NK-92 treated with Interleukin-12 subunit alpha and Interleukin-12 subunit beta, amount 100 ng/mL, for 24 hours (cell line): ENCODE data around the gene PHLDA1.

Experiments
- DNase-seq: peaks from one replicate; lab custom pipeline; 2025; lab: John Stamatoyannopoulos, UW

Gene PHLDA1

GRCh38 chr12:76031414-76032042, at the start of gene PHLDA1:
Gene PHLDA1, minus strand, starts transcription at chr12:76031776.
- DNase-seq = peak; percentile 91

DNA sequence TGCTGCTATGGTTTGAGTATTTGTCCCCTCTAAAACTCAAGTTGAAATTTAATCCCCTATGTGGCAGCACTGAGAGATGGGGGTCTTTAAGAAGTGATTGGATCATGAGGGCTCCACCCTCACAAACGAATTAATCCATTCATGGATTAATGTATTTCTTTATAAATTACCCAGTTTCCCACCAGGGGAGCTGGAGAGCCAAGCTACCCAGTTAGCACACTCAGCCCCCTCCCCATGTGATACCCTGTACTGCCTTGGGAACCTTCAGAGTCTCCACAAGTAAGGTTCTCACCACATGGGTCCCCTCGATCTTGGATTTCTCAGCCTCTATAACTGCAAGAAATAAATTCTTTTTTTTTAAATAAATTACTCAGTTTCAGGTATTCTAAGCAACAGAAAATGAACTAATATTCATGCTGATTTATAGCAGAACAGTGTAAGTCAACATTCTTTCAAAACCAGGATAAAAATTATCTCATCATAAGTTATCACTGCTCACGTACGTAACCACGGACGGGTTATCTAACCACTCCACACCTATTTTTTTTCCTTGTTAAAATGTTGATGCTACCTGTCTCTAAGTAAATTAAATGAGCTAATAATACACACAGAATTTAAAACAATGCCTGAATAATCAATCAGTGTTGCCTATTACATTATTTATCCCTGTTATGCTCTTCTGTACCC, 49.3 kb upstream of the PHLDA1 start:
- DNase-seq = no peak

- DNase-seq = no peak
These were observed 48.6 kb upstream of the PHLDA1 start for GRCh38 chr12:76080017-76080728.

DNA sequence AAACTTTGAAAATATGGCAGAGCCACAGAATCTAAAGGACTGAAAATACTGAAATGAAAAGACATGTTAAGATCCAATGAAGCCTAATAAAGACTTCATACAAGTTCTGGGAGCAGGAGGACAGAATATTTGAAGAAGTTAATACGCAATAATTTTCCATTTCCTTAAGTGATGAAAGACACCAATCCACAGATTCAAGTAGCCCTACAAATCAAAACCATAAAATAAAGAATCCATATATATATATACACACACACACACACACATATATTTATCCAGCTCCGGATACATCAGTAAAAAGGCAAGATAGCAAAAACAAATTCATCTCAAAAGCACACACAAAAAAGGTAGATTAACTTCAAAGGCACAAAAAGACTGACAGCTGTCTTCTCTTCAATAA, 47.2 kb upstream of the PHLDA1 start:
- DNase-seq = no peak

DNA sequence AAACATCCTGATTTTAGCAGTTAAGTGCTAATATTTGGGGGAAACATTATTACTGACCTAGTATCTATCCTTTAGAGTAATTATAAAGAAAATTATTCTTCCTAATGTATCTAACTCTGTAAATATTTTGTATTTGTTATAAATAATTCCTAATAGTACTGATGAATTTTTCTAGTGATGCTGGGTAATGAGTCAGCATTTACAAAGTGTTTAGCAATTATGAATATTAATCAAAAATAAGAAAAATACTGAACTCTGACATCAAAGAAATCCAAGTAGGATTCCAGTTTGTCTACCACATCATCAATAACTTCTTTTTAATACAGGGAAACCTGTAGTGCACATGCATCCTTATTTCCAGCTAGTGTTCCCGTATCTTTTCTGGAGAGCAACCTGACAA, 43.9 kb upstream of the PHLDA1 start:
- no peak for DNase-seq

DNA sequence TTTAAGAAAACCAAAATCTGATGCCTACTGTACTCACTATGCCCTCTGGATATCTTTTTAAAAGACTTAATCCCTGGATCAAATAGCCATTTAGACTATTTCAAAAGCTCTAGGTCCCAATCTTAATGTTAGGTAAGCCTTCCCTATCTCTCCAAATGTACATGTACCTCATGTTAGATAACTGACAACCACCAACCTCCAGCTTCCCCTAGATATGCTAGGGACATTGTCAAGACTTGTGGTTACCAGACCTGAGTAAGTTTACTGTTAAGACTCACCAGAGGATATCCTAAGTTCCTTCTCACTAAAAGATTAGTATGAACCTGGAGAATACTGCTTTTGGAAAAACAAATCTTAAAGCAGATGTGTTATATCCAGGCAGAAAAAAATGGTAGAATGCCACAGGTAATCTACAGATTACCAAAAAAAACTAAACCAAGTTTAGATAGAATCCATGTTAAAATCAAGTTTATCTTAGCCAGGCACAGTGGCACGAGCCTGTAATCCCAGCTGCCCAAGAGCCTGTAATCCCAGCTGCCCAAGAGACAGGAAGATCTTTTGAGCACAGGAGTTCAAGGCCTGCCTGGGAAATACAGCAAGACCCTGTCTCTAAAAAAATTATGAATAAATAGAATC, 43.2 kb upstream of the PHLDA1 start:
- no peak for DNase-seq

DNA sequence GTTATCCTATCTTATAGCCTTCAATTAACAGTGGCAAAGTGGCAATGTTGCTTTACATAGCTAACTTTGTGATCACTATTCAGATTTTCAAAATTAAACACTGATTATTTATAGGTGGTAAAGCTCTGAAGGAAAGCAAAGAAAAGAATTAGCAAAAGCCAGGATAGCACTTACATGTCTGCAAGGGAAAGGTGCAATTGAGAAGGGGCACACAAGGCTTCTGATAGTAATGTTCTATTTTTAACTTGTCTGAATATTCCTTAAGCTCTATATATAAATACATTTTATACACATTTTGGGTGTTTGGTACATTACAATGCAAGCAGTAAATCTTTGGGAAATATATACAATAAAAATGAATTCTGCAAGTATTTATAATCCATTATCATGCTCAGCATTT, 42.0 kb upstream of the PHLDA1 start:
- no peak for DNase-seq

GRCh38 chr12:76072568-76072967, 41.0 kb upstream of the PHLDA1 start:
- no peak for DNase-seq

DNA sequence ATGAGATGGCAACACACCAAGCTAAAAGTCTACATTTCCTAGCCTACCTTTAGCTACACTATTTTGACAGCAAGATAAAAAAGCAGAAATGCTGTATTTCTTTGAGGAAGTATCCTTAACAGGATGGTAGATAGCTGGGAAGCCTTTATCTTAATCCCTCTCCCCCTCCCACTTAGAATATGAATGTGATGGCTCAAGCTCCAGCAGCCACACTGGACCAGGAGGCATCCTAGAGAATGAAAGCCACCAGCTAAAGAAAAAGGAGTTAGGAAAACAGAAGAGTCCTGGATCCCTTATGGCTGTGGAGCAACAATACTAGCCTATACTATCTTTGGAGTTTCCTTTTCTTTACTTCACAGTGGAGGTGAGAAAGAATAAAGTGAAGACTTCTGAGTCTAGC, 37.8 kb upstream of the PHLDA1 start:
- no peak for DNase-seq

DNA sequence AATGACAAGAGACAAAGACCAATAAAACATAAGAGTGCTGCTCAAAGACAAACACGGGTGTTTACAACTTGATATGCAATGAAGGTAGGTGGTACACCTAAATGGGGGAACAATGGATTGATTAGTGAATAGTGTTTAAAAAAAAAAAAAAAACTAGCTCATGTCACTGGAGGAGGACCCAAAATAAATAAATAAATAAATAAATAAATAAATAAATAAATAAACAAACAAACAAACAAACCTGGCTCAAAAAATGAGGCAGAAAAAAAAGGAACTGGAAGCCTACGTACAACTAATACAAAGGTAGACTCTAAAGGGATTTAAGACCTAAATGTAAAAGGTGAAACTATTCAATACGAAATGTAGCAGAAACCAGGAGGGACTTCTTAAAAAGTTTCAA, 34.3 kb upstream of the PHLDA1 start:
- no peak for DNase-seq

DNA sequence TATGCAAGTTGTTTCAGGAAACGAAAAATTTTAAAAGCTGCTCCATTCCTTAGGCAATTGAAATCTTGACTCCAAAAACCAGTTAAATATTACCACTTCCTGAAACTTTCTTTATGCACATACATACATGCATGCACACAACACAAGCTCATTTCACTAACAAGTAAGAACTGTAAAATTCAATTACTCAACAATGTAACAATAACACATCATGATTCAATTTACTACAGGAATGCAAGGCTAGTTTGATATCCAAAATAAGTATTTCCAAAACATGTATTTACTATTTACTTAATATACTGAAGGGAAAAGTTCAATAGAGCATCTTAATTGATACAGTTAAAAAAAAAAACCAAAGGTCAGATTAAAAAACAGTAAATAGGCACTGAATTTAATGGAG, 33.3 kb upstream of the PHLDA1 start:
- DNase-seq = no peak

GRCh38 chr12:76060111-76060510, 28.5 kb upstream of the PHLDA1 start:
- DNase-seq = no peak

DNA sequence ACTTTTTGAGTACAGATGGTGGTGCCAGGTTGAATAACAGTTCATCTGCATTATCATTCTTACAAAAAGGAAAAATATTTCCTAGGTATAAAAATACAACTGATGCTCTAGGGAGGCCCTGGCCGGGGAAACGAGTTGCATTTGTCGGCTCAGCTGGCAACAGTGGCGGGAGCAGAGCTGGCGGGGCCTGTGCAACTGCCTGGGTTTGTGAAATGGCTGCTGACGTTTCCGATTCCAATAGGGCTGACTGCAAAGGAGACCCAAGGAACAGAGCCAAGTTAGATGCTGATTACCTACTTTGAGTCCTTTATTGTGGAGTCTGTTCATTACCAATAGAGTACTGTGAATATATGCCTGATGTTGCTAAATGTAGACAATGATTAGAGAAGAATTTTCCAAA, 25.8 kb upstream of the PHLDA1 start:
- DNase-seq = no peak

- DNase-seq = no peak
These were observed 23.8 kb upstream of the PHLDA1 start for GRCh38 chr12:76055393-76055792.

DNA sequence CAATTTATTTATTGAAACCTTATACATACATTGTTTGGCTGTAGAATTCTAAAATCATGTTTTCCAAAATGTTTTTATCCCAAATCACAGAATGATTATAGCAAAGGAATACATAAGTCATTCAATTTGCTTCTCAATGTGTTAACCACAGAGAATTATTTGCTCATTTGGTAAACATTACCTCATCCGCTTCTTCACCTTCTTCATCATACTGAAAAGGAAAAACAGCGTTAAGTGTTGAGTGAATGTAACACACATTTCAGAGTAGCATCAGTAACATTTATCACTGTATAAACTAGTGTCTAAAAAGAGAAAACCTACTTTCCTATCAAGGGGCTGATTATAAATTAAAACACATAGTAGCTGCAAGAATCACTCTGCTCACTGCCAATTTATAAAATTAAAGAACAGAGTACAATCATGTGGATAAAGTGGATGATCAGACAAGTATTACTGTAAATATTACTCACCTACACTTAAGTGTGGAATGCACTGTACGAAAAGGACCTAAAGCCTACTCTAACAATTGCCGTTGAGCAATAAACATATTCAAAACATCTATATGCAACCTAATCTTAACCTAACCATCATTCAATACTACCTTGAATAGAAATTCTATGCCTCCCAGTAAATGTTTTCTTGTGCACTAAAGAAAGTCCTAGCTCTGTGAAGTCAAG, 18.1 kb upstream of the PHLDA1 start:
- no peak for DNase-seq

GRCh38 chr12:76047742-76048141, 16.2 kb upstream of the PHLDA1 start:
- DNase-seq = no peak

DNA sequence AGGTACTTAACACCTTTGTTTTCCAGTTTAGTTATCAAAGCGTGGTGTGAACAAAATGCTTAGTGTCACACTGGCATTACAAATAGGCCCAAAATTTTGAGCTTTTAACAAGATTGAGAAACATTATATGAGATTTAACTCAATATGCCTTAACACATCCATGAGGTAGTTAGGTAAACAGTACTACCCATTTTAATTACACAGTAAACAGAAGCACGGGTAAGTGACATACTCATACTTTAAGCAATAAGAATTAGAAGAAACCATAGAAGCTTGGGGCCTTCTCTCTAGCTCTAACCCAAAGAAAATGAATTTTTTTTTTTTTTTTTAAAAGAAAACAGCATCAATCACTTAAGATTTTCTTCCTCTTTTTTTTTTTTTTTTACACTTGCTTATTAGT, 15.5 kb upstream of the PHLDA1 start:
- no peak for DNase-seq

GRCh38 chr12:76043377-76043776, 11.8 kb upstream of the PHLDA1 start:
- DNase-seq = no peak

- no peak for DNase-seq
These were observed 10.6 kb upstream of the PHLDA1 start for GRCh38 chr12:76042147-76042546.

DNA sequence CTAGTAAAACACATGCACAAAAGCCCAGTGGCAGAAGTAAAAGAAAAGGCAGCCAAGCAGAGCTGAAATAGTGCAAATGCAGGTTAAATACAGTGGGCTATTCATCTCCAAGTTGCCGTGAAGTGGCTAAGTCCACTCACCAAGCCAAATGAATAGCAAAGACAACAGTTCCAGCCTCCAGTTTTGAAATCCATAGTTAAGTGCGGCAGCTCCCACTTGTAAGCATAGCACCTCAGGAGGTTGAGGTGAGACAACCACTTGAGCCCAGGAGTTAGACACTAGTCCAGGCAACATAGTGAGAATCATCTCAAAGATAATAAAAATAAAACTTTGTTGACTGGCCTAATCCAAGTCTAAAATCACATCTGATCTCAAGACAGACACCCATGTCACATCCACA, 9.8 kb upstream of the PHLDA1 start:
- no peak for DNase-seq

- no peak for DNase-seq
These were observed 8.9 kb upstream of the PHLDA1 start for GRCh38 chr12:76040461-76040860.

DNA sequence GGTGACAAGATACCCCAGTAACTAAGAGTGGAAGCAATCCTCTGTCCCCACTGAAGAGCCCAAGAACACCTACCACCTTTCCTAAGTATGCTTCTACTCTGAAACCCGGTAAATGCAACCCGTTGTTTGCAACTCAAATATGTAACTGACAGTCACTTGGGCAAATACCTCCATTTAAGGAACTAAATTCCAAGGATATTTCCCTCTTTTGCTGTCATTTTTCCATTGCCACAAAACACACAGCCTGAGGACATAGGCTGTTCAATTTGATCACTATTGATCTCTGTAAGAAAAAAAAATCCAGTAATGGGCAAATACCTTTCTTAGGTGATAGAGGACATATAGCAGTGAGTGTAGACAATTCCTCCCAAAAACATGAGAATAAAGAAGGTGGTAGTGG, 6.6 kb upstream of the PHLDA1 start:
- no peak for DNase-seq
